ENCODE data around the gene USP20.

USP20 gene

DNA sequence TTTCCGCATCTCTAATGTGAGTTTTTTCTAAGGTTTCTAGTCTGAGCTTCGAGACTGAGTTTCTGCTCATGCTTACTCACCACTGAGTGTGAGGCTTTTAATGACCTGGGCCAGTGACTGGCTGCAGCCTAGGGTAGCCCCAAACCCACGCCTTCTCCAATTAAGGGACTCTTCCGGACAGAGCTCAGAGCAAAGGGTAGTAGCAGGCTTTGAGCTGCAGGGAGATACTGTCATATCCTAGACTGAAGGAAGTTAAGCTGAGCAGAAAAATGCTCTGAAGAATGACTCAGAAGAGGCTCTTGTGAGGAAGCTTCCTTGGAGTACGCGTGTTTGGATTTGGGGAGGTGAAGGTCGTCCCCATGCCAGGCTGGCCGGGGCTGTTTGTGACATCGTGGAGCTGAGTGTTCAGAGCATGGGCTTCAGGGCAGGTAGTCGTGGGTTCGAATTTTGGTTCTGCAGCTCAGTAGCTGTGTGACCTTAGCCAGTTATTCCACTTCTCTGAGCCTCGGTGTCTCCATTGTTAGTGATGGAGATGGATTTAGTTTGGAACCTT is 3.5 kb downstream of the USP20 start (continued):
- TF ChIP-seq, protein P1, sequence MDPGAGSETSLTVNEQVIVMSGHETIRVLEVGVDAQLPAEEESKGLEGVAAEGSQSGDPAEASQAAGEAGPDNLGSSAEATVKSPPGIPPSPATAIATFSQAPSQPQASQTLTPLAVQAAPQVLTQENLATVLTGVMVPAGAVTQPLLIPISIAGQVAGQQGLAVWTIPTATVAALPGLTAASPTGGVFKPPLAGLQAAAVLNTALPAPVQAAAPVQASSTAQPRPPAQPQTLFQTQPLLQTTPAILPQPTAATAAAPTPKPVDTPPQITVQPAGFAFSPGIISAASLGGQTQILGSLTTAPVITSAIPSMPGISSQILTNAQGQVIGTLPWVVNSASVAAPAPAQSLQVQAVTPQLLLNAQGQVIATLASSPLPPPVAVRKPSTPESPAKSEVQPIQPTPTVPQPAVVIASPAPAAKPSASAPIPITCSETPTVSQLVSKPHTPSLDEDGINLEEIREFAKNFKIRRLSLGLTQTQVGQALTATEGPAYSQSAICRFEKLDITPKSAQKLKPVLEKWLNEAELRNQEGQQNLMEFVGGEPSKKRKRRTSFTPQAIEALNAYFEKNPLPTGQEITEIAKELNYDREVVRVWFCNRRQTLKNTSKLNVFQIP (CRISPR knock-in tag; IDR thresholded peaks at IDR 0.05; ENCODE audit: borderline replicate concordance, low read depth) = no peak

- no peak for ATAC-seq
- TF ChIP-seq ZNF8 (CRISPR knock-in tag; IDR thresholded peaks at IDR 0.05) = no peak
- TF ChIP-seq SNAI2 (CRISPR knock-in tag; IDR thresholded peaks at IDR 0.05) = no peak
- no peak for TF ChIP-seq ARNTL (CRISPR knock-in tag; IDR thresholded peaks at IDR 0.05; ENCODE audit: borderline replicate concordance, low read depth)
- no peak for TF ChIP-seq TSHZ2 (CRISPR knock-in tag; IDR thresholded peaks at IDR 0.05)
- TF ChIP-seq BACH2 (CRISPR knock-in tag; IDR thresholded peaks at IDR 0.05; ENCODE audit: borderline replicate concordance) = no peak
- no peak for TF ChIP-seq PATZ1 (CRISPR knock-in tag; IDR thresholded peaks at IDR 0.05; ENCODE audit: borderline replicate concordance)
These were observed 4.2 kb downstream of the USP20 start for GRCh38 chr9:129839324-129840023.

DNA sequence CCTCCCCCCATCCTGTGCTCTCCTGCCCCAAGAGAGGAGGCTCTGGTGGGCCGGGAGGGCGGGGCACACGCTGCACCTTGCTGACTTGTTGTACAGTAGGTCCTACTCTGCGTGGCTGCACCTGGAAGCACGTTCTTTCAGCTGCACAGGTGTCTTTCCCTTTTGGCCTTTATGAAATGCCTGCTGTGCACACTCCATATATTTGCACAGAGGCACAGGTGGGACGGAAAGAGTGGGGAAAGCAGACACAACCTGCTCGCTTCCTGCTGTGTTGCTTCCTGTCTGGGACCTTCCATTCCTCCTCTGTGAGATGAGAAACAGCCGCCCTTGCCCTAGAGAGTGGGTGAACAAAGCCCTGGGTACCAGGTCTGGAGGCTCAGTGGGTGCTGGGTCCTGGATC is 4.8 kb downstream of the USP20 start:
- TF ChIP-seq, protein P1 (CRISPR knock-in tag; IDR thresholded peaks at IDR 0.05; ENCODE audit: borderline replicate concordance, low read depth) = no peak
- no peak for ATAC-seq

DNA sequence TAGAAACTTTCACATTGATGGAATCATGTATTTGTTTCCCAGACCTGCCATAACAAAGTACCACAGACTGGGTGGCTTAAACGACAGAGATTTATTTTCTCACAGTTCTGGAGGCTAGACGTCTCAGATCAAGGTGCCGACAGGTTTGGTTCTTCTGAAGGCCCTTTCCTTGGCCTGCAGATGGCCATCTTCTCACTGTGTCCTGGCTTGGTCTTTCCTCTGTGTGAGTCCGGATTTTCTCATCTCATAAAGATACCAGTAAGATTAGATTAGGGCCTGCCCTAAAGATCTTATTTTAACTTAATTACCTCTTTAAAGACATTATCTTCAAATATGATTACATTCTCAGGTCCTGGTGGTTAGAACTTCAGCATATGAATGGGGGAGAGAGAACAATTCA is 5.8 kb downstream of the USP20 start:
- no peak for ATAC-seq
- TF ChIP-seq TCF4 (CRISPR knock-in tag; IDR thresholded peaks at IDR 0.05; ENCODE audit: borderline replicate concordance) (peak; percentile 57; the same call in 1 of the 2 replicates), ISL1 (CRISPR knock-in tag; IDR thresholded peaks at IDR 0.05) (peak; percentile 39), SNAI2 (CRISPR knock-in tag; IDR thresholded peaks at IDR 0.05) (no peak)
- TF ChIP-seq, protein P1 (CRISPR knock-in tag; IDR thresholded peaks at IDR 0.05; ENCODE audit: borderline replicate concordance, low read depth) = no peak

- ATAC-seq = no peak
- TF ChIP-seq ZNF70 (CRISPR knock-in tag; IDR thresholded peaks at IDR 0.05) = no peak
- no peak for TF ChIP-seq ESRRG (CRISPR knock-in tag; IDR thresholded peaks at IDR 0.05)
- no peak for TF ChIP-seq PATZ1 (CRISPR knock-in tag; IDR thresholded peaks at IDR 0.05; ENCODE audit: borderline replicate concordance)
- no peak for TF ChIP-seq TOX (CRISPR knock-in tag; IDR thresholded peaks at IDR 0.05; ENCODE audit: borderline replicate concordance)
- TF ChIP-seq ZFP3 (CRISPR knock-in tag; IDR thresholded peaks at IDR 0.05) = no peak
- no peak for TF ChIP-seq ZNF8 (CRISPR knock-in tag; IDR thresholded peaks at IDR 0.05)
- TF ChIP-seq BACH2 (CRISPR knock-in tag; IDR thresholded peaks at IDR 0.05; ENCODE audit: borderline replicate concordance) = no peak
- TF ChIP-seq OSR1 (CRISPR knock-in tag; IDR thresholded peaks at IDR 0.05) = no peak
- no peak for TF ChIP-seq ARNTL (CRISPR knock-in tag; IDR thresholded peaks at IDR 0.05; ENCODE audit: borderline replicate concordance, low read depth)
- TF ChIP-seq TSHZ2 (CRISPR knock-in tag; IDR thresholded peaks at IDR 0.05) = no peak
These were observed 10.1 kb downstream of the USP20 start for GRCh38 chr9:129845373-129845772.
